Measurements from ENCODE around the gene FAM131A.

FAM131A gene

GRCh38 chr3:184316792-184317191 lies 20.6 kb upstream of the FAM131A start:
- no peaks in the 10 kb centered on the region for H3K27me3 ChIP-seq (ENCODE audit: control insufficient read depth in 1 of 2, insufficient read depth in 2 of 2, low read length in 2 of 2)
- H3K36me3 ChIP-seq (ENCODE audit: control insufficient read depth in 1 of 2, insufficient read depth in 2 of 2, low read length in 2 of 2): peaks cover 18 to 43% of the 10 kb centered on the region in 2 donors
- H3K4me1 ChIP-seq (ENCODE audit: control insufficient read depth in 1 of 2, insufficient read depth in 2 of 2, low read length in 2 of 2): peaks cover 38 to 42% of the 10 kb centered on the region in 2 donors
- no peak overlapping the region for H3K27ac ChIP-seq (ENCODE audit: low read depth, low read length)
- H3K4me3 ChIP-seq (ENCODE audit: low read depth in 1 of 2, low read length in 2 of 2): peak overlapping the region; percentile 77 to 93
- H3K9ac ChIP-seq (ENCODE audit: low read depth in 1 of 2, low read length in 2 of 2): peak overlapping the region; percentile 9 to 99
- no peaks in the 10 kb centered on the region for H3K9me3 ChIP-seq (ENCODE audit: control insufficient read depth in 1 of 2, low read length in 2 of 2)

GRCh38 chr3:184317201-184317600 lies 20.2 kb upstream of the FAM131A start:
- Histone ChIP-seq H3K4me1 (ENCODE audit: control insufficient read depth in 1 of 2, insufficient read depth in 2 of 2, low read length in 2 of 2) (peaks cover 38 to 42% of the 10 kb centered on the region in 2 donors), H3K27ac (ENCODE audit: low read depth, low read length) (no peak overlapping the region), H3K9ac (ENCODE audit: low read depth in 1 of 2, low read length in 2 of 2) (peak overlapping the region; percentile 9 to 99), H3K9me3 (ENCODE audit: control insufficient read depth in 1 of 2, low read length in 2 of 2) (no peaks in the 10 kb centered on the region), H3K27me3 (ENCODE audit: control insufficient read depth in 1 of 2, insufficient read depth in 2 of 2, low read length in 2 of 2) (no peaks in the 10 kb centered on the region), H3K4me3 (ENCODE audit: low read depth in 1 of 2, low read length in 2 of 2) (peak overlapping the region; percentile 77 to 93), H3K36me3 (ENCODE audit: control insufficient read depth in 1 of 2, insufficient read depth in 2 of 2, low read length in 2 of 2) (peaks cover 22 to 47% of the 10 kb centered on the region in 2 donors)

GRCh38 chr3:184320104-184320445 lies 17.3 kb upstream of the FAM131A start:
- H3K27ac ChIP-seq (ENCODE audit: low read depth, low read length): peak overlapping the region; percentile 23
- H3K4me3 ChIP-seq (ENCODE audit: low read depth in 1 of 2, low read length in 2 of 2): no peak overlapping the region

GRCh38 chr3:184321666-184322065 lies 15.7 kb upstream of the FAM131A start:
- Histone ChIP-seq H3K36me3 (ENCODE audit: control insufficient read depth in 1 of 2, insufficient read depth in 2 of 2, low read length in 2 of 2) (peaks cover 63 to 91% of the 10 kb centered on the region in 2 donors), H3K9me3 (ENCODE audit: control insufficient read depth in 1 of 2, low read length in 2 of 2) (no peaks in the 10 kb centered on the region), H3K27me3 (ENCODE audit: control insufficient read depth in 1 of 2, insufficient read depth in 2 of 2, low read length in 2 of 2) (no peaks in the 10 kb centered on the region), H3K4me1 (ENCODE audit: control insufficient read depth in 1 of 2, insufficient read depth in 2 of 2, low read length in 2 of 2) (peaks cover 34% of the 10 kb centered on the region in 2 donors), H3K27ac (ENCODE audit: low read depth, low read length) (no peak overlapping the region), H3K4me3 (ENCODE audit: low read depth in 1 of 2, low read length in 2 of 2) (no peak overlapping the region), H3K9ac (ENCODE audit: low read depth in 1 of 2, low read length in 2 of 2) (no peak overlapping the region)

More at GRCh38 chr3:184320104-184320445, 17.3 kb upstream of the FAM131A start:
- Histone ChIP-seq H3K27me3 (ENCODE audit: control insufficient read depth in 1 of 2, insufficient read depth in 2 of 2, low read length in 2 of 2) (no peaks in the 10 kb centered on the region), H3K4me1 (ENCODE audit: control insufficient read depth in 1 of 2, insufficient read depth in 2 of 2, low read length in 2 of 2) (peaks cover 38 to 42% of the 10 kb centered on the region in 2 donors), H3K9ac (ENCODE audit: low read depth in 1 of 2, low read length in 2 of 2) (no peak overlapping the region), H3K36me3 (ENCODE audit: control insufficient read depth in 1 of 2, insufficient read depth in 2 of 2, low read length in 2 of 2) (peaks cover 47 to 76% of the 10 kb centered on the region in 2 donors), H3K9me3 (ENCODE audit: control insufficient read depth in 1 of 2, low read length in 2 of 2) (no peaks in the 10 kb centered on the region)

GRCh38 chr3:184322731-184323487 lies 14.5 kb upstream of the FAM131A start:
- no peaks in the 10 kb centered on the region for H3K27me3 ChIP-seq (ENCODE audit: control insufficient read depth in 1 of 2, insufficient read depth in 2 of 2, low read length in 2 of 2)
- peaks cover 75 to 91% of the 10 kb centered on the region in 2 donors for H3K36me3 ChIP-seq (ENCODE audit: control insufficient read depth in 1 of 2, insufficient read depth in 2 of 2, low read length in 2 of 2)
- no peak overlapping the region for H3K9ac ChIP-seq (ENCODE audit: low read depth in 1 of 2, low read length in 2 of 2)
- no peak overlapping the region for H3K4me3 ChIP-seq (ENCODE audit: low read depth in 1 of 2, low read length in 2 of 2)
- H3K4me1 ChIP-seq (ENCODE audit: control insufficient read depth in 1 of 2, insufficient read depth in 2 of 2, low read length in 2 of 2): peaks cover 21 to 22% of the 10 kb centered on the region in 2 donors
- H3K9me3 ChIP-seq (ENCODE audit: control insufficient read depth in 1 of 2, low read length in 2 of 2): no peaks in the 10 kb centered on the region
- H3K27ac ChIP-seq (ENCODE audit: low read depth, low read length): no peak overlapping the region

- H3K9me3 ChIP-seq (ENCODE audit: control insufficient read depth in 1 of 2, low read length in 2 of 2): no peaks in the 10 kb centered on the region
- peaks cover 16 to 21% of the 10 kb centered on the region in 2 donors for H3K4me1 ChIP-seq (ENCODE audit: control insufficient read depth in 1 of 2, insufficient read depth in 2 of 2, low read length in 2 of 2)
- H3K27me3 ChIP-seq (ENCODE audit: control insufficient read depth in 1 of 2, insufficient read depth in 2 of 2, low read length in 2 of 2): no peaks in the 10 kb centered on the region
- no peak overlapping the region for H3K4me3 ChIP-seq (ENCODE audit: low read depth in 1 of 2, low read length in 2 of 2)
- H3K9ac ChIP-seq (ENCODE audit: low read depth in 1 of 2, low read length in 2 of 2): no peak overlapping the region
- H3K36me3 ChIP-seq (ENCODE audit: control insufficient read depth in 1 of 2, insufficient read depth in 2 of 2, low read length in 2 of 2): peaks cover 81 to 93% of the 10 kb centered on the region in 2 donors
- no peak overlapping the region for H3K27ac ChIP-seq (ENCODE audit: low read depth, low read length)
Measured at GRCh38 chr3:184323696-184324095, 13.7 kb upstream of the FAM131A start.

GRCh38 chr3:184325269-184325668 lies 12.1 kb upstream of the FAM131A start:
- Histone ChIP-seq H3K27ac (ENCODE audit: low read depth, low read length) (no peak overlapping the region), H3K9ac (ENCODE audit: low read depth in 1 of 2, low read length in 2 of 2) (no peak overlapping the region), H3K27me3 (ENCODE audit: control insufficient read depth in 1 of 2, insufficient read depth in 2 of 2, low read length in 2 of 2) (no peaks in the 10 kb centered on the region), H3K36me3 (ENCODE audit: control insufficient read depth in 1 of 2, insufficient read depth in 2 of 2, low read length in 2 of 2) (peaks cover 87 to 100% of the 10 kb centered on the region in 2 donors), H3K4me3 (ENCODE audit: low read depth in 1 of 2, low read length in 2 of 2) (no peak overlapping the region), H3K9me3 (ENCODE audit: control insufficient read depth in 1 of 2, low read length in 2 of 2) (no peaks in the 10 kb centered on the region), H3K4me1 (ENCODE audit: control insufficient read depth in 1 of 2, insufficient read depth in 2 of 2, low read length in 2 of 2) (peaks cover 2 to 7% of the 10 kb centered on the region in 2 donors)

- Histone ChIP-seq H3K36me3 (ENCODE audit: control insufficient read depth in 1 of 2, insufficient read depth in 2 of 2, low read length in 2 of 2) (peaks cover 83 to 99% of the 10 kb centered on the region in 2 donors), H3K4me3 (ENCODE audit: low read depth in 1 of 2, low read length in 2 of 2) (no peak overlapping the region), H3K4me1 (ENCODE audit: control insufficient read depth in 1 of 2, insufficient read depth in 2 of 2, low read length in 2 of 2) (peaks cover 0 to 1% of the 10 kb centered on the region in 2 donors), H3K9ac (ENCODE audit: low read depth in 1 of 2, low read length in 2 of 2) (no peak overlapping the region), H3K27ac (ENCODE audit: low read depth, low read length) (no peak overlapping the region), H3K27me3 (ENCODE audit: control insufficient read depth in 1 of 2, insufficient read depth in 2 of 2, low read length in 2 of 2) (no peaks in the 10 kb centered on the region), H3K9me3 (ENCODE audit: control insufficient read depth in 1 of 2, low read length in 2 of 2) (no peaks in the 10 kb centered on the region)
Measured at GRCh38 chr3:184325715-184326369, 11.6 kb upstream of the FAM131A start.

GRCh38 chr3:184327171-184327570 lies 10.2 kb upstream of the FAM131A start:
- H3K36me3 ChIP-seq (ENCODE audit: control insufficient read depth in 1 of 2, insufficient read depth in 2 of 2, low read length in 2 of 2): peaks cover 84 to 99% of the 10 kb centered on the region in 2 donors
- H3K27ac ChIP-seq (ENCODE audit: low read depth, low read length): no peak overlapping the region
- H3K9me3 ChIP-seq (ENCODE audit: control insufficient read depth in 1 of 2, low read length in 2 of 2): no peaks in the 10 kb centered on the region
- no peak overlapping the region for H3K9ac ChIP-seq (ENCODE audit: low read depth in 1 of 2, low read length in 2 of 2)
- no peak overlapping the region for H3K4me3 ChIP-seq (ENCODE audit: low read depth in 1 of 2, low read length in 2 of 2)
- H3K27me3 ChIP-seq (ENCODE audit: control insufficient read depth in 1 of 2, insufficient read depth in 2 of 2, low read length in 2 of 2): no peaks in the 10 kb centered on the region
- H3K4me1 ChIP-seq (ENCODE audit: control insufficient read depth in 1 of 2, insufficient read depth in 2 of 2, low read length in 2 of 2): no peaks in the 10 kb centered on the region

- H3K4me1 ChIP-seq (ENCODE audit: control insufficient read depth in 1 of 2, insufficient read depth in 2 of 2, low read length in 2 of 2): no peaks in the 10 kb centered on the region
- H3K36me3 ChIP-seq (ENCODE audit: control insufficient read depth in 1 of 2, insufficient read depth in 2 of 2, low read length in 2 of 2): peaks cover 83 to 99% of the 10 kb centered on the region in 2 donors
- H3K27ac ChIP-seq (ENCODE audit: low read depth, low read length): no peak overlapping the region
Measured at GRCh38 chr3:184328516-184328915, 8.9 kb upstream of the FAM131A start.

More at GRCh38 chr3:184328516-184328915, 8.9 kb upstream of the FAM131A start:
- Histone ChIP-seq H3K9me3 (ENCODE audit: control insufficient read depth in 1 of 2, low read length in 2 of 2) (no peaks in the 10 kb centered on the region), H3K9ac (ENCODE audit: low read depth in 1 of 2, low read length in 2 of 2) (no peak overlapping the region), H3K27me3 (ENCODE audit: control insufficient read depth in 1 of 2, insufficient read depth in 2 of 2, low read length in 2 of 2) (no peaks in the 10 kb centered on the region), H3K4me3 (ENCODE audit: low read depth in 1 of 2, low read length in 2 of 2) (no peak overlapping the region)
